ENCODE data around the gene FGF7.
"Not testable (repeated sequence)": the region's sequence is repeated elsewhere in the genome, so short reads cannot be mapped to it uniquely, and the experiment has no call there.

The FGF7 gene, protein sequence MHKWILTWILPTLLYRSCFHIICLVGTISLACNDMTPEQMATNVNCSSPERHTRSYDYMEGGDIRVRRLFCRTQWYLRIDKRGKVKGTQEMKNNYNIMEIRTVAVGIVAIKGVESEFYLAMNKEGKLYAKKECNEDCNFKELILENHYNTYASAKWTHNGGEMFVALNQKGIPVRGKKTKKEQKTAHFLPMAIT

DNA sequence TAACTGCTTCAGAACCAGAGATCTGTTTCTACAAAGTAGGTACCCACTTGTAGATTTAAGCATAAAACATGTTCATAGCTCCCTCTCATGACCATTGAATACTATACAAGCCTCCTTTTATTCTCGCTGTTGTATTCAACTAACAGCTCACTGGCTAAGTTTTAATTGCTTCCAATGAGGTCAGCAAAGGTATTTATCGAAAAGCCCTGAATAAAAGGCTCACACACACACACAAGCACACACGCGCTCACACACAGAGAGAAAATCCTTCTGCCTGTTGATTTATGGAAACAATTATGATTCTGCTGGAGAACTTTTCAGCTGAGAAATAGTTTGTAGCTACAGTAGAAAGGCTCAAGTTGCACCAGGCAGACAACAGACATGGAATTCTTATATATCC lies at the start of gene FGF7:
Gene FGF7 (plus strand): TSS at position 222 of the 400 bp plus-strand sequence. CDS start 1,056 bp downstream, outside the sequence.
- in situ Hi-C loops (cut with MboI; ENCODE audit: low pct_unique_long_range_greater_than_20kb, low sequenced_read_pairs) = no loop called here
- DNase-seq = no peak

DNA sequence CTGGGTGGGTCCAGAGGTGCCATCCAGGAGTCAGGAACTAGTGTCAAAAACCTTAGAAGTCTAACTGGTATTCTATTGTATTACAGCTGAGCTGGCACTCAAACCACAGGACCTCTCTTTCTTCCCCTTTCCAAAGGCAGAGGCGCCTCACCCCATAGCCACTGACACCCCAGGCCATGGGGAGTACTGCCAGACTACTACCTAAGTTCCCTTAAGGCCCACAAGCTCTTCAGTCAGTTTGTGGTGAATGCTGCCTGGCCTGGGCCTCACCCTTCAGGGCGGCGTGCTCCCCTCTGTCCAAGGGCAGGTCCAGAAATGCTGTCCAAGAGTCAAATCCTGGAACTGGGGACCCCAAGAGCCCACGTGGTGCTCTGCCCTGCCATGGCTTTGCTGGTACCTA lies 43.0 kb upstream of the FGF7 start:
- in situ Hi-C loops (cut with MboI; ENCODE audit: low pct_unique_long_range_greater_than_20kb, low sequenced_read_pairs) = no loop called here

DNA sequence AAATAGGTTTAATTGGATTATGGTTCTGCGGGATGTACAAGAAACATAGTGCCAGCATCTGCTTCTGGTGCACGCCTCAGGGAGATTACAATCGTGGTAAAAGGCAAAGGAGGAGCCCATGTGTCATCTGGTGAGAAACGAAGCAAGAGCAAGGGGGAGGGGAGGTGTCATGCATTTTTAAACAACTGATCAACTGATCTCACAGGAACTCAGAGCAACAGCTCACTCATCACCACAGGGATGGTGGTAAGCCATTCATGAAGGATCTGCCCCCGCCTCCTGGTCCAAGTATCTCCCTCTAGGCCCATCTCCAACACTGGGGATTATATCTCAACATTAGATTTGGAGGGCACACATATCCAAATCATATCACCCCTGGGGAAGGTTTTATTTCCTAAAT lies 42.1 kb upstream of the FGF7 start:
- in situ Hi-C loops (cut with MboI; ENCODE audit: low pct_unique_long_range_greater_than_20kb, low sequenced_read_pairs) = no loop called here
- no peak for DNase-seq

More for the DNA sequence above, 43.0 kb upstream of the FGF7 start:
- DNase-seq = peak; percentile 31

DNA sequence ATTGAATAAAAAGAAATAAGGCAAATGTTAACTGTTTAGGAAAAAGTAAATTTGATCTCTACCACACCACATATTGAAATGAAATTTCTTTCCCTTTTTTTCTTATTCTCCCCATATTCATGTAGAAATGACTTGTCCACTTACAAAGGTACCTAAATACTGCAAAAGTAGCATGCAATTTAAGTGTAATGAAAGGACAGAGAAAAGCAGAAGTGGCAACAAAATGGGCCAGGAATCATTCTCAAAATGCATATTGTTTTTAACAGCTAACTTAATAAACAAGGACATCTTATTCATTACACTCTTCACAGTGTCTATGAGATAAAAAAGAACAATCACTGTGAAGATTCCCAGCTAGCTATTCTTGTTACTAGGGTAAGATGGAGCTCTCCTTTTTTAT lies 40.6 kb upstream of the FGF7 start:
- in situ Hi-C loops (cut with MboI; ENCODE audit: low pct_unique_long_range_greater_than_20kb, low sequenced_read_pairs) = no loop called here
- DNase-seq = peak; percentile 8

DNA sequence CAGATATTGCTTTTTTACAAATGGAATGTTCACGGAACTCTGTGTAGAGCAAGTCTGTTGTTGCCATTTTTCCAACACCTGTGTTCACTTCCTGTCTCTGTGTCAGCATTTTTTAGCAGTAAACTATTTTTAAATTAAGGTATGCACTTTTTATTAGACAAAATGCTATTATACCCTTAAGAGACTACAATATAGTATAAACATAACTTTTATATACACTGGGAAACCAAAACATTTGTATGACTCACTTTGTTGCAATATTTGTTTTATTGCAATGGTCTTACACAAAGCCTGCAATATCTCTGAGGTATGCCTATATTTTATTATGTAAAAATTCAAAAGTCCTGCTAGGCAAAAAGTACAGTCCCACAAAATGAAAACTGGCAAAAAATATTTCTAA lies 39.8 kb upstream of the FGF7 start:
- in situ Hi-C loops (cut with MboI; ENCODE audit: low pct_unique_long_range_greater_than_20kb, low sequenced_read_pairs) = no loop called here
- DNase-seq = no peak

DNA sequence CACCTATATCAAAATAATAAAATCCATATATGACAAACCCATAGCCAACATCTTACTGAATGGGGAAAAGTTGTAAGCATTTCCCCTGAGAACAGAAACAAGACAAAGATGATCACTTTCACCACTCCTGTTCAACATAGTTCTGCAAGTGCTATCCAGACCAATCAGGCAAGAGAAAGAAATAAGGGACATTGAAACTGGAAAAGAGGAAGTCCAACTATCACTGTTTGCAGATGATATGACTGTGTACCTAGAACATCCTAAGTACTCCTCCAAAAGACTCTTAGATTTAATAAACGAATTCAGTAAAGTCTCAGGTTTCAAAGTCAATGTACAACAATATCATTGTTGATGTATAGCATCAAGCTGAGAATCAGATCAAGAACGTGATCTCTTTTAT lies 35.6 kb upstream of the FGF7 start:
- DNase-seq = peak; percentile 56
- in situ Hi-C loops (cut with MboI; ENCODE audit: low pct_unique_long_range_greater_than_20kb, low sequenced_read_pairs) = no loop called here

DNA sequence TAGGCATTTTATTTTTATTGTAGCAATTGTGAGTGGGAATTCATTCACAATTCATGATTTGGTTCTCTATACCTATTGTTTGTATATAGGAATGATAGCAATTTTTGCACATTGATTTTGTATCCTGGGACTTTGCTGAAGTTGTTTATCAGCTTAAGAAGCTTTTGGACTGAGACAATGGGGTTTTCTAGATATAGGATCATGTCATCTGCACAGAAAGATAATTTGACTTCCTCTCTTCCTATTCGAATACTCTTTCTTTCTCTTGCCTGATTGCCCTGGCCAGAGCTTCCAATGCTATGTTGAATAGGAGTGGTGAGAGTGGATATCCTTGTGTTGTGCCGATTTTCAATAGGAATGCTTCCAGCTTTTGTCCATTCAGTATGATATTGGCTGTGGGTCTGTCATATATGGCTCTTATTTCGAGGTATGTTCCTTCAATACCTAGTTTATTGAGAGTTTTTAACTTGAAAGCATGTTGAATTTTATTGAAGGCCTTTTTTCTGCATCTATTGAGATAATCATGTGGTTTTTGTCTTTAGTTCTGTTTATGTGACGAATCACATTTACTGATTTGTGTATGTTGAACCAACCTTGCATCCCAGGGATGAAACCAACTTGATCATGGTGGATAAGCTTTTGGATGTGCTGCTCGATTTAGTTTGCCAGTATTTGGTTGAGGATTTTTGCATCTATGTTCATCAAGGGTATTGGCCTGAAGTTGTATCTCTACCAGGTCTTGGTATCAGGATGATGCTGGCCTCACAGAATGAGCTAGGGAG lies 20.3 kb upstream of the FGF7 start:
- DNase-seq; in situ Hi-C loops (cut with MboI; ENCODE audit: low pct_unique_long_range_greater_than_20kb, low sequenced_read_pairs): not testable (repeated sequence)

DNA sequence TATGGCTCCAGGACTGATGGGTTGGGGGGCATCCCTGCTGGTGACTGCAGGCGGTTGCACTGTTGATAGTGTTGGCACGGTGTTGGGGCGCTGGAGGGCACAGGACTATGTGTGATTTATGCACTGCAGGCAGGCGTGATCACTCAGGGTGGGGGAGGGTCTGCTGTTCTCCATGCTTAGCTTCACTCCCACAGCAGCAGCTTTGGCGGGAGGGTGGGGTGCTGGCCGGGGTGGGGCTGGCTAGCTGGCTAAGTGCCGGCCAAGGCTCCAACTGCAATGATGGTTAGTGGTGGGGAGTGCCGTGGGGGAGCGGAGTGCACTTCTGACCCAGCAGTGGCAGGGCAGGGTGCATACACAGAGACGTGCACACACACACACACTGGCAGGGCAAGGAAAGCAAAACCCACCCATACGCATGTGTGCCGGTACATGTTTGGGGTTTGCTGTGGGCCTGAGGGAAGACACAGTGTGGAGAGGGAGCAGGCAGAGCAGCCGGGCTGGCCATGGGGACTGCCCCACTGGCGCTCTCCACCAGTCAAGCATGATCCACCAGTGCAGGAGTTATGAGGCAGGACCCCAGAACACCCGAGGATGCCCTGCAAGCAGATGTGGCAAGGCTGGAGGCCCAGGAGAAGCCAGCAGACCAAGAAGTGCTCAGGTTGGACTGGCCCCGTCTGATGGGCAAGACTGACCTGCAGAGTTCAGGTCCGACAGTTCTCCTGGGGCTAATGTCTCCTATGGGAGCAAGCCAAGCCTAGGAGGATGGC lies 16.5 kb upstream of the FGF7 start:
- in situ Hi-C loops (cut with MboI; ENCODE audit: low pct_unique_long_range_greater_than_20kb, low sequenced_read_pairs) = no loop called here
- no peak for DNase-seq

DNA sequence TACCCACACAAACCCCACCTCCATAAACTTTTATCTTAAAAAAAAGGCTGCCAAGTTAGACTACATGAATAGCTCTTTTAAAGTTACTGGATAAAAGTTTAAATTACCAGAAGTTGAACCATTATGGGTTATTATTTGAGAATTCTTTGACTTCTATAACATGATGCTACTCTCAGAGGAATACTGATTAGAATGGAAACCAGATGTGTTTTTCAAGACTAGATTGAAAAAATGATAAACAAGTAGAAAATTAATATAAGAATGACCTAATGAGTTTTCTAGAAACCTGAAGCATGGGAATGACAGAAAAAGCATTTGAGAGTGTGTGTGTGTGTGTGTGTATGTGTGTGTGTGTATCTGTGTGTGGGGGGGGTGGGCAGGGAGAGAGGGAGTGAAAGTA lies 12.4 kb upstream of the FGF7 start:
- in situ Hi-C loops (cut with MboI; ENCODE audit: low pct_unique_long_range_greater_than_20kb, low sequenced_read_pairs) = no loop called here

DNA sequence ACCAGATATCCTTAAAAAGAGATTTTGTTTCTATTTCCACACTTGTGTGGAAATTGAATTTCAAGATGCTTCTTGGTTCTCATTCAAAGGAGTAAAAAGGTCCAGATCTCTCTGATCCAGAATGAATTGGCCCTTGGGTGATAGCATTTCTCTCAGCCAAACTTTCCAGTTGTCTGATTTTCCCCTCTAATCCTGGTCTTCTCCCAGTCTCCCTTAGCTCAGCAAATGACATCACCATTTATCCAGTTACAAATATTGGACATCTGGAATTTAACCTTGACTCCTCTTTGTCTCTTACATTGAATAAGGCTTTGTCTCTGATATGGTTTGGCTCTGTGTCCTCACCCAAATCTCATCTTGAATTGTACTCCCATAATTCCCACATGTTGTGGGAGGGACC lies 10.2 kb upstream of the FGF7 start:
- no peak for DNase-seq
- in situ Hi-C loops (cut with MboI; ENCODE audit: low pct_unique_long_range_greater_than_20kb, low sequenced_read_pairs) = no loop called here

More for the DNA sequence above, 12.4 kb upstream of the FGF7 start:
- DNase-seq = no peak

DNA sequence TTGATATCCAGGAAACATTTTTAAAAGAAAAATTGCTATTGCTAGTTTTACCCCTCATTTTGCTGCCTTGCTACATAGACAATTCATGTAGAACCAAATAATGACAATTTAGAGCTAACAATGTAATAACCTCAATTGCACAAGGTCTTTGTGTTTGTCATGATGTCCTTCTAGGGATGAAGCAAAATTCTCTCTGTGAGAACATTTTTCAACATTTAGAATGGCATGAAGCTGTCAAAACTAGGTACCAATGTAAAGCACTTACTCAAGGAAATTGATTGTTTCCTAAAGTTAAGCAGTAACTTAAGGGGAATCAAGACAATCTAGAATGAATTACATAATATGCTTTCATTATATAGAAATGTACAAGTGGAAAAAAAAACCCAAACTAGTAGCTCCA lies 7.9 kb upstream of the FGF7 start:
- no peak for DNase-seq
- in situ Hi-C loops (cut with MboI; ENCODE audit: low pct_unique_long_range_greater_than_20kb, low sequenced_read_pairs) = no loop called here

DNA sequence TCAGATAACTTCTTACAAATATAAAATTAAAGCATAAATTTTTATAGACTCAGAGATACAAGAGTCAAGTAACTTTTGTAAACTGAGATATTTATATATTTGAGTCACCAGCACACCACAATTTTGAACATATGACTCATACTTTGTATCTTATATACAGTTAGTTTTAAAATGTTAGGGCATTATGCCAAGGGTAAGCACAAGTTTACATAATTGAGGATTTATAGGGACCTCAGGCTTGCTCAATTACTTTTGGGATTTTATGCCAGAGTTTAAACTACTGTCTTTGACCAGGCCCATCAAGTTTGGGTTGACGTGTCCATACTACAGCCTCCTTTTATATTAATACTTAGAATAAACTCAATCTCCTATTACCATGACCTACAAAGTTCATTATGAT lies 7.4 kb upstream of the FGF7 start:
- in situ Hi-C loops (cut with MboI; ENCODE audit: low pct_unique_long_range_greater_than_20kb, low sequenced_read_pairs) = no loop called here
- no peak for DNase-seq

DNA sequence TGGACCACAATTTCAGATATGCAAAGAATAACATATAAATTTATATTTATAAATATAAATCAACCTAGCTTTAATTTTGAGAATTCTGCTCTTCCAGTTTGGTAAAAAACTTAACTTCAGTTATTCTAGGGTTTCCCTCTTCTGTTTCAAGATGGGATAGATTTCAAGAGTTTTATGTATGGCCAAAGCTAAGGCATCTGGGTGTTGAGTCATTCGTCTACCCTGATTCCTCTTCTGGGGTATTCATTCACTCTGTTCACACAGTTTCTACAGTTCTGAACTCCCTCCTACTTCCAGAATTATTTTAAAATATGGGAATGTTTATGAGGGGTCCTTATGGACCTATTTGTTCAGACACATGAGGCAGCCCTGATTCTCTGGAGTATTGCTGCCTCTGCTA lies 4.2 kb upstream of the FGF7 start:
- in situ Hi-C loops (cut with MboI; ENCODE audit: low pct_unique_long_range_greater_than_20kb, low sequenced_read_pairs) = no loop called here
- DNase-seq = no peak

DNA sequence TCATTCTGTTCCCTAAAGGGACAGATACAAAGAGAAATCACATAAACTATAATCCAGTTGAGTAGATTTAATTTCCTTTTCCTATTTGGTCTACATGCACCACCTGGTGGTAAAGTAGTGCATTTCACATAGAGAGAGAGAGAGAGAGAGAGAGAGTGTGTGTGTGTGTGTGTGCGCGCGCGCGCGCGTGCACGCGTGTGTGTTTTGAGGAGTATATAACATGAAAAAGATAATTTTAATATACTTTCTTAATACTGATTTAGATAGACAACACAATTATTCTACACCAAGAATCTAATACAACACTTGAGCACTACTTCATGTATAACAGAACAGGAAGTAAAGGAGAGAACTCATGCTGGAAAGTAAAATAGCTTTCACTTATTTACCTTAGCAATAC lies 1.1 kb upstream of the FGF7 start:
- in situ Hi-C loops (cut with MboI; ENCODE audit: low pct_unique_long_range_greater_than_20kb, low sequenced_read_pairs) = no loop called here
- peak; percentile 72 for DNase-seq

DNA sequence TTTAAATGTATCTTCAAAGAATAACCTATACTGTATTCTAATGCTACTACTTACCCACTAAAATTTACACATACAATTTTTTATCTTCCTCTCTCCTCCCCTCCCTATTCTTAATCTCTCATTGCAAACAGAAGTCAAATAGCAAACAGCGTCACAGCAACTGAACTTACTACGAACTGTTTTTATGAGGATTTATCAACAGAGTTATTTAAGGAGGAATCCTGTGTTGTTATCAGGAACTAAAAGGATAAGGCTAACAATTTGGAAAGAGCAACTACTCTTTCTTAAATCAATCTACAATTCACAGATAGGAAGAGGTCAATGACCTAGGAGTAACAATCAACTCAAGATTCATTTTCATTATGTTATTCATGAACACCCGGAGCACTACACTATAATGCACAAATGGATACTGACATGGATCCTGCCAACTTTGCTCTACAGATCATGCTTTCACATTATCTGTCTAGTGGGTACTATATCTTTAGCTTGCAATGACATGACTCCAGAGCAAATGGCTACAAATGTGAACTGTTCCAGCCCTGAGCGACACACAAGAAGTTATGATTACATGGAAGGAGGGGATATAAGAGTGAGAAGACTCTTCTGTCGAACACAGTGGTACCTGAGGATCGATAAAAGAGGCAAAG lies 984 bp downstream of the FGF7 start:
- in situ Hi-C loops (cut with MboI; ENCODE audit: low pct_unique_long_range_greater_than_20kb, low sequenced_read_pairs) = no loop called here
- no peak for DNase-seq

DNA sequence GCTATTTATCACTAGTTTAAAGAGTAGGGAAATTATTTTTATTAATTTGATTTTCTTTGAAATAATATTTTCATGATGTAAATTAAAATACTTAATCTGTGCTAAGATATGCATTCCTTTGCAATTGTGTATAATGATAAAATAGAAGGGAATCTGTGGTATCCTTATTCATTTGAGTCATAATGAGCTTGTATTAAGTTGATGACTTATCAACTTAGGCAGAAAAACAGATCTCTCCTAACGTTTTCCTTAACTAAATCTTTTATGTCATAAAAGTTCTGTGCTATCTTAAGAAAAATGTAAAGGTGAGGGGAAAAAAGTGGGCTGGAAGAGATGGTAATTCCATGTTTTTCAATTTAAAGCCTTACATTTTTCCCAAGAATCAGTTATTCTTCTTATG lies 1.9 kb downstream of the FGF7 start:
- DNase-seq = no peak
- in situ Hi-C loops (cut with MboI; ENCODE audit: low pct_unique_long_range_greater_than_20kb, low sequenced_read_pairs) = no loop called here

DNA sequence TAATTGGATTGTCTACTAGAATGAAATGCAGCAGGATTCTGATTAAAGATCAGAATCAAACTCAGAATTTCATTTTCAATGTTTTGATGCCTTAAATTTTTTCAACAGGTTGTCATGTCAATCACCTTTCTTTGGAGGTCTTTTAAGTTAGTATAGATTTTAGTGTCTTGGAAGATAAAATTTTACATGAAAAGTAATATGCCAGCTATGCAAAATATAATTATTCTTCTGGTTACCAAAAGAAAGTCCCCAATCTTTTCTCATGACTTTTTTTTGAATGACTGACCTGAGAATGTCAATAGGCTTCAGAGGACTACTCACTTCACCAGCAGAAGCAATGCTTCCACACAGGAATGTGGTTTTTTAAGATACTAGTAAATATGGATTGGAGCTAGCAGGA lies 4.3 kb downstream of the FGF7 start:
- in situ Hi-C loops (cut with MboI; ENCODE audit: low pct_unique_long_range_greater_than_20kb, low sequenced_read_pairs) = no loop called here
- no peak for DNase-seq

DNA sequence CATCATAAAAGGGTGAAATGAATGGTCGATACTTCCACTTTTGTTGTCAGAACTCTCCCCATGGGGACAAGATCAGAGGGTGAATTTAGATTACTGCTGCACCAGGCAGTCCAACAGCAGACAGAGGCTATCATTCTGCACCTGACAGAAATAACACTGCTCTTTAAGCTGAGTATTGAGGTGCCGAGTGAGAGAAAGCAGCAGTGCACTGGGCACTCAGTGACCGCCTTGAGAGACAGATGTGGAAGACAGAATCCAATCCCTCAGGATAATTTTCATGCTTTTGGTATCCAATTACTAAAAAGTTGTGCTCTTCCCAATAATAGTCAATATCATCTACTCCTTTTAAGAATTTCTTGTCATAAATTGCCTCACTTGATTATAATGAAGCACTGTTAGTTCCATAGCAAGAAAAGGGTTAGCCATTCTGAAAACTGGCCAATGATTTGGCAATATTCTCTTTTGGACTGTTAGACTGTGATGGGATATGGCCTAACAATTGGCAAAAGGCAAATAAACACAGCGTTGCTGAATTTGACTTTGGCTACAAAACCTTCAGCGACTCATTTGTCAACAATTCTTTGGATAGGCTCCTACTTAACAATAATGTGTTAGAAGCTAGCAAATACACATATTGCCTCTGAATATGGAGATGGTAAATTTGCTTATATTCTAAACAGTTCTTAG lies 5.5 kb downstream of the FGF7 start:
- no peak for DNase-seq
- in situ Hi-C loops (cut with MboI; ENCODE audit: low pct_unique_long_range_greater_than_20kb, low sequenced_read_pairs) = no loop called here

DNA sequence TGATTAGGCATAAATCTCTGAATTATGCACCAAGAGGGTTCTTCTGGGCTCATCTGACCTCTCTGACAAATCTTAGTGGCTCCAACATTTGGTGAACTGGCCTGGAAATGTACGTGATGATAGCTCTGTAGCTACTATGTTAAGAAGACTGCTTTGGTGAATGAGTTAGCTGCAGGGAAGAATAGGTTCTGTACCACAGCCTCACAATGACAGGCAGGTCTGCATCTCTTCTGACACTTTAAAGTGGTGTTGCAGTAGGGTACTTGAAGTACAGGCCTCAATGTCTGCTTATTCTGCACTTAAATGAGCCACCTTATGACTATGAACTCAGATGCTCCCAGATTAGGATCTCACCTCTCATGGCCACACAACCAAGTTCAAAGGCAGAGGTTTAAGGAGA lies 7.0 kb downstream of the FGF7 start:
- DNase-seq = no peak
- in situ Hi-C loops (cut with MboI; ENCODE audit: low pct_unique_long_range_greater_than_20kb, low sequenced_read_pairs) = no loop called here
